Gastrocnemius medialis (tissue), 4 donors: ENCODE data around the gene QSOX2. TPM values are rescaled to one million over a fixed set of nuclear protein-coding genes. Genes with fewer than 3 reads are reported as not detected.

ENCODE experiments used
- ATAC-seq, 2 donors: fragments of 150-250 bp; one replicate each; pipeline ENCODE4 v1.9.1; 2016
- DNase-seq, 2 donors: peaks; one replicate each; pipeline ENCODE4 v3.0.0-alpha.2; 2019
- H3K27ac ChIP-seq, 4 donors: fragments of 200-600 bp; sonication (generic); 1 replicate in 1 of 4; 2 replicates in 3 of 4; pipeline ENCODE4 v1.5.1; 2016 to 2018; ENCODE audit warnings: mild to moderate bottlenecking in 2 of 4, moderate library complexity in 1 of 4
- H3K27me3 ChIP-seq, 3 donors: fragments of 200-600 bp; sonication (generic) in 2 of 3; 1 replicate in 1 of 3; 2 replicates in 2 of 3; pipeline versions ENCODE4 v1.5.1 to v1.6.0; 2016 to 2019; ENCODE audit warnings: mild to moderate bottlenecking in 1 of 3, moderate library complexity in 1 of 3
- H3K36me3 ChIP-seq, 2 donors: fragments of 200-600 bp; sonication (generic) in 1 of 2; one replicate each; pipeline ENCODE4 v1.5.1; 2017 to 2018
- H3K4me1 ChIP-seq, 2 donors: fragments of 200-600 bp; sonication (generic) in 1 of 2; one replicate each; pipeline ENCODE4 v1.5.1; 2016 to 2017; ENCODE audit warnings: mild to moderate bottlenecking in 2 of 2
- H3K4me3 ChIP-seq, 4 donors: fragments of 200-600 bp; sonication (generic) in 3 of 4; 1 replicate in 1 of 4; 2 replicates in 3 of 4; pipeline ENCODE4 v1.5.1; 2016 to 2019; ENCODE audit warnings: mild to moderate bottlenecking in 2 of 4
- H3K9me3 ChIP-seq, 3 donors: fragments of 200-600 bp; sonication (generic) in 2 of 3; 1 replicate in 1 of 3; 2 replicates in 2 of 3; pipeline ENCODE4 v1.5.1; 2016 to 2019
- POLR2A ChIP-seq, 2 donors: fragments of 450-650 bp; IDR thresholded peaks; one replicate each; pipeline ENCODE4 v1.6.1; 2017; ENCODE audit warnings: antibody characterized with exemption in 2 of 2, mild to moderate bottlenecking in 2 of 2, moderate library complexity in 2 of 2
- in situ Hi-C, 4 donors: fragments of 200-750 bp; cut with MboI; loops; one replicate each; pipeline versions ENCODE4 v1.15.0 to v1.8.0; 2017; ENCODE audit warnings: low sequenced_read_pairs in 4 of 4
- intact Hi-C: fragments of 100-400 bp; cut with DNase I; formaldehyde crosslinking; loops from one replicate; pipeline ENCODE4 v1.15.1; 2023; ENCODE audit warnings: low total_unique reads
- total RNA-seq, 4 donors: library from RNA; depleted of rRNA; stranded (reverse); fragments of >200 nt; gene quantifications; one replicate each; pipeline versions ENCODE4 v1.1.0 to v1.2.3, GENCODE V29; 2016
- TF ChIP-seq, protein P1 (sequence below), 5 experiments: fragments of 450-650 bp in 3 of 5; fragments of 200-600 bp in 2 of 5; sonication (generic) in 2 of 5; IDR thresholded peaks in 4 of 5; conservative IDR thresholded peaks in 1 of 5; 1 replicate in 4 of 5; 2 replicates in 1 of 5; pipeline ENCODE4 v1.5.1; 2016 to 2019; ENCODE audit warnings: antibody characterized with exemption in 5 of 5, mild to moderate bottlenecking in 3 of 5, moderate library complexity in 3 of 5

The QSOX2 gene, protein sequence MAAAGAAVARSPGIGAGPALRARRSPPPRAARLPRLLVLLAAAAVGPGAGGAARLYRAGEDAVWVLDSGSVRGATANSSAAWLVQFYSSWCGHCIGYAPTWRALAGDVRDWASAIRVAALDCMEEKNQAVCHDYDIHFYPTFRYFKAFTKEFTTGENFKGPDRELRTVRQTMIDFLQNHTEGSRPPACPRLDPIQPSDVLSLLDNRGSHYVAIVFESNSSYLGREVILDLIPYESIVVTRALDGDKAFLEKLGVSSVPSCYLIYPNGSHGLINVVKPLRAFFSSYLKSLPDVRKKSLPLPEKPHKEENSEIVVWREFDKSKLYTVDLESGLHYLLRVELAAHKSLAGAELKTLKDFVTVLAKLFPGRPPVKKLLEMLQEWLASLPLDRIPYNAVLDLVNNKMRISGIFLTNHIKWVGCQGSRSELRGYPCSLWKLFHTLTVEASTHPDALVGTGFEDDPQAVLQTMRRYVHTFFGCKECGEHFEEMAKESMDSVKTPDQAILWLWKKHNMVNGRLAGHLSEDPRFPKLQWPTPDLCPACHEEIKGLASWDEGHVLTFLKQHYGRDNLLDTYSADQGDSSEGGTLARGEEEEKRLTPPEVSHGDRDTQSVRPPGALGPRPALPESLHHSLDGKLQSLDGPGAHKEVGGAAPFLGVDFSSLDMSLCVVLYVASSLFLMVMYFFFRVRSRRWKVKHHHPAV
- total RNA-seq = 1 to 10 TPM; 3.3 to 5.8 (median 5.2) TPM

DNA sequence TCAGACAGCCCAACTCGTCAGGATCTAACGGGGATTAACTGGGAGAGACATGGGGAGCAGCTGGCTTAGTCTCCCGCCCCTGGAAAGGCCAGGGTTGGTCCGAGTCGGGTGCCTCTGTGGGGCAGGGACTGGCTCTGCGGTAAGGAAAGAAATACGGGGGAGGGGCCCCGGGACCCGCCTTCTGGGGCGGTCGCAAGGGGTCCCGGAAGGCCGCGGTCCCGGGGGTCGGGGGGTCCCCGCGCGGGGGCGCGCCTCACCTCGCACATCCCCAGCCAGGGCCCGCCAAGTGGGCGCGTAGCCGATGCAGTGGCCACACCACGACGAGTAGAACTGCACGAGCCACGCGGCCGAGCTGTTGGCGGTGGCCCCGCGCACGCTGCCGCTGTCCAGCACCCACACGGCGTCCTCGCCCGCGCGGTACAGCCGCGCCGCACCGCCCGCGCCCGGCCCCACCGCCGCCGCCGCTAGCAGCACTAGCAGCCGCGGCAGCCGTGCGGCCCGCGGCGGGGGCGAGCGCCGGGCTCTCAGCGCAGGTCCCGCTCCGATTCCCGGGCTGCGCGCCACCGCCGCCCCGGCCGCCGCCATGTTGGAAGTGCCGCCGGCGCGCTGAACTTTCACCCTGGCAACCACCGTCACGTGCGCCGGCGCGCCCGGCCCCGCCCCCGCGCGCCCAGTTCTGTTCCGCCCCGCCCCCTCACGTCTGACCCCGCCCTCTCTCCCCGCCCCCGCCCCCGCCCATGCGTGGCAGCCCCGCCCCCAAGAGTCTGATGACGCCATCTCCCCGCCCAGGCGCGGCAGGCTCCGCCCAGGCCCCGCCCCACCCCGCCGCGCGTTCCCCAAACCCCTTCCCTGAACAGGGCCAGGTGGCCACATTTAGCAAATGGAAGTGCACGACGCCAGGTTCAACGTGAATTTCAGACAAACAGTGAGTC, at the start of gene QSOX2:
Gene QSOX2, minus strand, starts transcription at position 594 of the 932 bp plus-strand sequence. Its CDS starts 9 bp downstream, at position 585.
- ATAC-seq = peak; percentile 90 to 91
- Histone ChIP-seq H3K27ac (peak within 1 kb of the TSS; percentile 49 to 61 (median 58)), H3K4me3 (peak within 1 kb of the TSS; percentile 67 to 99 (median 83)), H3K36me3 (no peaks in the 10 kb centered on the region), H3K9me3 (no peaks in the 10 kb centered on the region), H3K27me3 (no peaks in the 10 kb centered on the region), H3K4me1 (peaks cover 14 to 19% of the 10 kb centered on the region in 2 donors)
- intact Hi-C loops = loop anchor here (1.0 to 10.0 kb wide), 3 partner anchors 118 to 341 kb away; partner anchors contain the start of genes CAMSAP1, DNLZ and UBAC1
- TF ChIP-seq, protein P1, sequence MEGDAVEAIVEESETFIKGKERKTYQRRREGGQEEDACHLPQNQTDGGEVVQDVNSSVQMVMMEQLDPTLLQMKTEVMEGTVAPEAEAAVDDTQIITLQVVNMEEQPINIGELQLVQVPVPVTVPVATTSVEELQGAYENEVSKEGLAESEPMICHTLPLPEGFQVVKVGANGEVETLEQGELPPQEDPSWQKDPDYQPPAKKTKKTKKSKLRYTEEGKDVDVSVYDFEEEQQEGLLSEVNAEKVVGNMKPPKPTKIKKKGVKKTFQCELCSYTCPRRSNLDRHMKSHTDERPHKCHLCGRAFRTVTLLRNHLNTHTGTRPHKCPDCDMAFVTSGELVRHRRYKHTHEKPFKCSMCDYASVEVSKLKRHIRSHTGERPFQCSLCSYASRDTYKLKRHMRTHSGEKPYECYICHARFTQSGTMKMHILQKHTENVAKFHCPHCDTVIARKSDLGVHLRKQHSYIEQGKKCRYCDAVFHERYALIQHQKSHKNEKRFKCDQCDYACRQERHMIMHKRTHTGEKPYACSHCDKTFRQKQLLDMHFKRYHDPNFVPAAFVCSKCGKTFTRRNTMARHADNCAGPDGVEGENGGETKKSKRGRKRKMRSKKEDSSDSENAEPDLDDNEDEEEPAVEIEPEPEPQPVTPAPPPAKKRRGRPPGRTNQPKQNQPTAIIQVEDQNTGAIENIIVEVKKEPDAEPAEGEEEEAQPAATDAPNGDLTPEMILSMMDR (IDR thresholded peaks at IDR 0.05 in 4 of 5, conservative IDR thresholded peaks at IDR 0.05 in 1 of 5) = no peak
- no peak for TF ChIP-seq POLR2A (IDR thresholded peaks at IDR 0.05)
- DNase-seq = peak; percentile 73 to 77
- in situ Hi-C loops = no loop called here

DNA sequence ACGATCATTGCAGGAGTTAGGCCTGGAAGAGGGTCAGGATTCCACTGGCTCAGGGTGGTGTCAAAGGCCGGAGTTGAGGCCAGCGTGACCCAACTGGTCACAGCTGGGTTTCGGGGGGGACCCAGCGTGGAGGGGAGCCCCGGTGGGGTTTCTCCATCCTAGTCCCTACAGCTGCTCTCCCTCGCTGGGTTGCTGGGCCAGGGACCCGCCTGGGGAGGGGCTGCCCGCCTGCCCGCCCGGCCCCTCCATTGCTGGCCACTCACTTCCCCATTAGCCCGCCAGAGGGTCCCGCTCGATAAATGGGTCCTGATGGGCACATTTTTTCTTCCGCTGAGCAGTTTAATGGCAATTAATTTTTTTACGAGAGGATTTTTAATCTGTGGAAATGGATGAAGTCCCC, 49.4 kb upstream of the QSOX2 start:
- no peaks in the 10 kb centered on the region for H3K36me3 ChIP-seq
- in situ Hi-C loops (loop anchor here in 1 of 4 donors (25.0 kb wide), 1 partner anchor 133 kb away; no protein-coding TSS in a partner anchor), intact Hi-C loops (no loop called here)
- no peak overlapping the region for H3K27ac ChIP-seq
- H3K4me1 ChIP-seq = no peaks in the 10 kb centered on the region
- peaks cover 9 to 30% (median 21%) of the 10 kb centered on the region in 3 donors for H3K27me3 ChIP-seq
- TF ChIP-seq POLR2A (IDR thresholded peaks at IDR 0.05) = no peak
- TF ChIP-seq, protein P1 (IDR thresholded peaks at IDR 0.05 in 4 of 5, conservative IDR thresholded peaks at IDR 0.05 in 1 of 5) = no peak
- no peak for ATAC-seq
- no peak for DNase-seq
- no peak overlapping the region for H3K4me3 ChIP-seq
- no peaks in the 10 kb centered on the region for H3K9me3 ChIP-seq

DNA sequence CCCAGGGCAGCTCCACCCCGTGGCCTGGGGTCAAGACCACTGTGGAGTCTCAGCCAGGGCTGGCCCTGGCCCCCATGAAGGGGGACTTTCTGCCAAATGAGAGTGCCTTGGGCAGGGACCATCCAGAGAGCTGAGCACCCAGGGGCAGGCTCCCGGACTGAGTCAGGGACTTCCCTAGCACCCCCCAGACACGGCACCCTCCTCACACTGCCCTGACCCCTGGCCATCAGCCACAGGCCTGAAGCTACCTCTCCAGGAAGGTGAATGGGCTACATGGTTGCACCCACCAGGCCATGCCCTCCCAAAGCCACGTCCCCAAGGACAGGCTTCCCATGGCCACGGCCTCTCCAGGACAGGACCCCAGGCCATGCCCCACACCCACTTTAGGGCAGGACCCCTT, 48.8 kb upstream of the QSOX2 start:
- peaks cover 9 to 31% (median 23%) of the 10 kb centered on the region in 3 donors for H3K27me3 ChIP-seq
- H3K36me3 ChIP-seq = no peaks in the 10 kb centered on the region
- intact Hi-C loops (no loop called here), in situ Hi-C loops (loop anchor here in 1 of 4 donors (25.0 kb wide), 1 partner anchor 132 kb away; no protein-coding TSS in a partner anchor)
- H3K9me3 ChIP-seq = no peaks in the 10 kb centered on the region
- no peak overlapping the region for H3K4me3 ChIP-seq
- H3K27ac ChIP-seq = no peak overlapping the region
- no peaks in the 10 kb centered on the region for H3K4me1 ChIP-seq
- TF ChIP-seq POLR2A (IDR thresholded peaks at IDR 0.05) = no peak
- TF ChIP-seq, protein P1 (IDR thresholded peaks at IDR 0.05 in 4 of 5, conservative IDR thresholded peaks at IDR 0.05 in 1 of 5) = no peak
- DNase-seq (no peak), ATAC-seq (no peak)

DNA sequence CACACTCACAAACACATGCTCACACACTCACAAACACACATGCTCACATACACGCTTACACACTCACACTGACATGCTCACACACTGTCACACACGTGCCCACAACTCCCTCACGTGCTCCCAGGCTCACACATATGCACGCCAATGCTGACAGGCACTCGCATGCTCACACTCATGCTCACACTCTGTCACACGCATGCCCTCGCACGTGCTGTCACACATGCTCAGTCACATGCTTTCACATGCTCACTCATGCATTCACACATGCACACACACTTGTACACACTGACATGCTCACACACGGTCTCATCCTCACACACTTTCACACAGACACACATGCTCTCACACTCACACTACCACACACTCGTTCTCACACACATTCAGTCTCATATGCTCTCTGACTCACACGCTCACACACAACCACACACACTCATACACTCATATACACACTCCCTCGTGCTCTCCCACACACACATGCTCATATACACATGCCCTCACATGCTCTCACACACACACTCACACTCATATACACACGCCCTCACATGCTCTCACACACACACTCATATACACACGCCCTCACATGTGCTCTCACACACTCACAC, 48.0 kb upstream of the QSOX2 start:
- Histone ChIP-seq H3K27ac (no peak overlapping the region), H3K4me1 (no peaks in the 10 kb centered on the region), H3K36me3 (no peaks in the 10 kb centered on the region), H3K27me3 (peaks cover 12 to 31% (median 23%) of the 10 kb centered on the region in 3 donors), H3K4me3 (no peak overlapping the region), H3K9me3 (no peaks in the 10 kb centered on the region)
- DNase-seq = no peak
- in situ Hi-C loops = loop anchor here in 1 of 4 donors (25.0 kb wide), 1 partner anchor 131 kb away; no protein-coding TSS in a partner anchor
- TF ChIP-seq, protein P1 (IDR thresholded peaks at IDR 0.05 in 4 of 5, conservative IDR thresholded peaks at IDR 0.05 in 1 of 5) = no peak
- no peak for ATAC-seq
- intact Hi-C loops = no loop called here
